Muscle layer of colon (tissue), 2 donors: ENCODE measurements around the gene SHQ1.

Experiments
- H3K27ac ChIP-seq: one replicate; pipeline ENCODE4 v1.7.0; 2013; ENCODE audit warnings: low read depth, mild to moderate bottlenecking, low read length, moderate library complexity
- H3K27me3 ChIP-seq, 2 donors: one replicate each; pipeline ENCODE4 v1.7.0; 2013; ENCODE audit warnings: low read length in 2 of 2, mild to moderate bottlenecking in 2 of 2; ENCODE audit not compliant: insufficient read depth in 2 of 2, control insufficient read depth in 1 of 2
- H3K36me3 ChIP-seq: one replicate; pipeline ENCODE4 v1.7.0; 2013; ENCODE audit warnings: mild to moderate bottlenecking, low read length; ENCODE audit not compliant: insufficient read depth
- H3K4me1 ChIP-seq: one replicate; pipeline ENCODE4 v1.7.0; 2013; ENCODE audit warnings: mild to moderate bottlenecking, low read length; ENCODE audit not compliant: insufficient read depth
- H3K4me3 ChIP-seq, 2 donors: one replicate each; pipeline ENCODE4 v1.7.0; 2013; ENCODE audit warnings: low read length in 2 of 2, low read depth in 1 of 2, mild to moderate bottlenecking in 1 of 2, moderate library complexity in 1 of 2
- H3K9ac ChIP-seq: one replicate; pipeline ENCODE4 v1.7.0; 2013; ENCODE audit warnings: low read length
- H3K9me3 ChIP-seq: one replicate; pipeline ENCODE4 v1.7.0; 2013; ENCODE audit warnings: mild to moderate bottlenecking, low read length
- donor health status: abdominal sarcoma.
- donor health status: Adenocarcinoma of cecum.

The SHQ1 gene

DNA sequence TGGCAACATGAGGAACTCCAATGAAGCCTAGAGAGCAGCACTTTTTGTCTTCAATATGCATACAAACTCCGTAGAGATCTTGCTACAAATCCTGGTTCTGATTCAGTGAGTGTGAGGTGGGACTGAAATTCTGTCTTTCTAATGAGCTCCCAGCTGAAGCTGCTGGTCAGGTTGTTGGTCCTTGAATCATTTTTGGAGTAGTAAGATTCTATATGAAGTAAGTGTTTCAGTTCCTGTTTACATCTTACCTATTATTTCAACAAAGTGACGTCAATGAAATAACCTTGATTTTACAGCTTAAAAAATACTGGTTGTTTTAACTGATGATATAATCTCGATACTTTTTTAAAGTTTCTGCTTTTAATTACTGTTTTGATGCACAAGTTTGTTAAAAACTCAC, 33.9 kb downstream of the SHQ1 start:
- Histone ChIP-seq H3K9me3 (no peaks in the 10 kb centered on the region), H3K9ac (no peak overlapping the region), H3K27me3 (no peaks in the 10 kb centered on the region), H3K4me1 (no peaks in the 10 kb centered on the region), H3K36me3 (peaks cover 3% of the 10 kb centered on the region), H3K27ac (no peak overlapping the region), H3K4me3 (no peak overlapping the region)

- Histone ChIP-seq H3K9me3 (no peaks in the 10 kb centered on the region), H3K9ac (no peak overlapping the region), H3K36me3 (peaks cover 3% of the 10 kb centered on the region), H3K27ac (no peak overlapping the region), H3K27me3 (no peaks in the 10 kb centered on the region), H3K4me1 (no peaks in the 10 kb centered on the region), H3K4me3 (no peak overlapping the region)
Observed at GRCh38 chr3:72812201-72812600, 36.0 kb downstream of the SHQ1 start.

GRCh38 chr3:72811571-72811970, 36.7 kb downstream of the SHQ1 start:
- H3K27me3 ChIP-seq: no peaks in the 10 kb centered on the region

DNA sequence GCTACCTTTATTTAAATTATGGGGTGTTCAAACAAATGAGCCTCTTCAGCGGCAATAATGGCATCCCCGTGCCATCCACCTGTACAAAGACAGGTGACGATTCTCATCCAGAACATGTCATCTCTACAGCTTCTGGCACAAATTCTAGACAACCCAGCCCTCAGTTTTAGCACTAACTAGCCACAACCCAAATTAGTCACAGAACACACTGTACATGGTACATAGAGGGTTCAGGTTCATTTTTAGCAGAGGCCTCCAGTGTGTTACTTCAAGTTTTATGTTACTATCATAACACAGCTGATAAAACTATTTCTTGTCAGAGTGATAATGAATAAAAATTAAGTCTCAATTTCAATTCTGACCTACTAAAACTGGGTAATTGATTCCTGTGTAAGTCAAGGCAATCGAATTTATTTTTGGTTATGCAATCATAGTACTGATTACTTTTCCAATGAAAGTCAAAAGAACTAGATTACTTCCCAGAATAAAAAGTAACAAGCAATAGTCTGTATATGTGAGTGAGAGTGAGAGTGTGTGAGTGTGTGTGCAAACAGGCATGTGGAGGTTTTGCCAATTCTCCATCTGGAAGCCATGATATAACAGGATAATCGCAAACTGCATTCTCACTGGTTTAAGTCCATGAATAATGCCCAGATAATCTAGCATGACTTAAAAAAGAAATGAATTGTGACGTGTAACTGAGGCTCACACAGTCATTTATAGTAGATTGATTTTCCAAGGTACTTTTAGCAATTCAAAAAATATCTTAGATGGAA, 37.4 kb downstream of the SHQ1 start:
- Histone ChIP-seq H3K9ac (no peak overlapping the region), H3K4me1 (peaks cover 5% of the 10 kb centered on the region), H3K27me3 (no peaks in the 10 kb centered on the region), H3K9me3 (no peaks in the 10 kb centered on the region), H3K27ac (no peak overlapping the region), H3K36me3 (peaks cover 3% of the 10 kb centered on the region), H3K4me3 (no peak overlapping the region)

More at GRCh38 chr3:72811571-72811970, 36.7 kb downstream of the SHQ1 start:
- no peaks in the 10 kb centered on the region for H3K4me1 ChIP-seq
- H3K4me3 ChIP-seq: no peak overlapping the region
- no peaks in the 10 kb centered on the region for H3K9me3 ChIP-seq
- peaks cover 3% of the 10 kb centered on the region for H3K36me3 ChIP-seq
- no peak overlapping the region for H3K27ac ChIP-seq
- no peak overlapping the region for H3K9ac ChIP-seq

DNA sequence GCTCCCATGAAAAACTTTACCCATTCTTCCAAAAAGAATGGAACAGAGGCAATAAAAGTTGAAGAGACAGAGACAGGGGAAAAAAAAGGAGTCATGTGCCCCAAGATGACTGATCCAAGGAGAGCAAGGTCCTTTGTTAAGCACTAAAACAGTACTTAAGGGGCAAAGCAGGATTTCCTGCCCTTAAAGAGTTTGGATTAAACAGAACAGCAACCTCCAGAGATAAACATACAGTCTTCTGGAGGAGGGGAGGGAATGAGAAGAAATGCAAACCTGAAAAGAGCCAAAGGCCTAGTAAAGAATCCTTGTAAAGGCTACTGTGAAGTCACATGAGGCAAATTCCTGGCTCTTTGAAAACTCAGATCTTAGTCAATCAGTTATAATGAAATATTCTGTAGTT, 38.2 kb downstream of the SHQ1 start:
- H3K4me1 ChIP-seq: peaks cover 5% of the 10 kb centered on the region

GRCh38 chr3:72804361-72804760, 43.9 kb downstream of the SHQ1 start:
- peaks cover 5% of the 10 kb centered on the region for H3K4me1 ChIP-seq
- no peaks in the 10 kb centered on the region for H3K36me3 ChIP-seq
- H3K4me3 ChIP-seq: no peak overlapping the region
- no peaks in the 10 kb centered on the region for H3K27me3 ChIP-seq
- H3K27ac ChIP-seq: no peak overlapping the region
- H3K9ac ChIP-seq: no peak overlapping the region
- H3K9me3 ChIP-seq: no peaks in the 10 kb centered on the region

More for the DNA sequence above, 38.2 kb downstream of the SHQ1 start:
- no peak overlapping the region for H3K4me3 ChIP-seq
- peaks cover 3% of the 10 kb centered on the region for H3K36me3 ChIP-seq
- no peak overlapping the region for H3K27ac ChIP-seq
- no peaks in the 10 kb centered on the region for H3K27me3 ChIP-seq
- no peaks in the 10 kb centered on the region for H3K9me3 ChIP-seq
- H3K9ac ChIP-seq: no peak overlapping the region

DNA sequence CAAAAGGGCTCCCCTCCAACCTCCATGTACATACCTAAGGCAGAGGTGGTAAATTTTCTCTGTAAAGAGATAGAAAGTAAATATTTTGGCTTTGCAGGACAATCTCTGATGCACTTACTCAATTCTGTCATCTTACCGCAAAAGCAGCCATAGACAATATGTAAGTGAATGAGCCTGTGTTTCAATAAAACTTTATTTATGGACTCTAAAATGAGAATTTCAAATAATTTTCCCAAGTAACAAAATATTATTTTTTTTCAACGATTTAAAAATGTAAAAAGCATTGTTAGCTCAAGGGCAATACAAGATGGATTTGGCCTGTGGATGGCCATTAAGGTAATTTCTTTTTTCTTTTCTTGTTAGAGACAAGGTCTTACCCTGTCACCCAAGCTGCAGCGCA, 44.7 kb downstream of the SHQ1 start:
- H3K36me3 ChIP-seq: no peaks in the 10 kb centered on the region
- no peak overlapping the region for H3K27ac ChIP-seq
- no peaks in the 10 kb centered on the region for H3K9me3 ChIP-seq
- H3K4me1 ChIP-seq: peaks cover 5% of the 10 kb centered on the region
- no peak overlapping the region for H3K9ac ChIP-seq
- H3K27me3 ChIP-seq: no peaks in the 10 kb centered on the region
- no peak overlapping the region for H3K4me3 ChIP-seq

GRCh38 chr3:72802001-72802400, 46.2 kb downstream of the SHQ1 start:
- H3K36me3 ChIP-seq: no peaks in the 10 kb centered on the region
- H3K4me3 ChIP-seq: no peak overlapping the region
- H3K4me1 ChIP-seq: peaks cover 5% of the 10 kb centered on the region
- no peaks in the 10 kb centered on the region for H3K27me3 ChIP-seq
- no peak overlapping the region for H3K27ac ChIP-seq
- H3K9me3 ChIP-seq: no peaks in the 10 kb centered on the region
- H3K9ac ChIP-seq: no peak overlapping the region

DNA sequence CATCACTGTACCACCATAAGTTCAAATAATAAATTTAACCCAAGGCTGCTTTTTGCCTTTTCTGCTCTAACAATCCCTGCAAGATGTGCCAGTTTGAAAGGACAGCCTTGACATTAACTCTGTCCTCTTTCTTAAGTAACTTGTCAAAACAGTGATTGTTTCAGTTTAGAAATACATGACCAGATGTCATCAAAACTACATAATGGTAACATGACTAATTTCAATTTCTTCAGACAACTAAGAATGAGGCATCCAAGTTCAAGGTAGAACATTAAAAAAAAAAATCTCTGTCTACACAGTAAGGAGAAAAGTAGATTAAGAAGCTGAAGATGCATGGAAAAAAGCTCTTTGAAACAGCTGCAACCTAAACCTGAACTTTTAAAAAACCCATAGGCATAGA, 47.4 kb downstream of the SHQ1 start:
- H3K36me3 ChIP-seq: no peaks in the 10 kb centered on the region
- H3K27me3 ChIP-seq: no peaks in the 10 kb centered on the region
- H3K4me1 ChIP-seq: no peaks in the 10 kb centered on the region
- H3K27ac ChIP-seq: no peak overlapping the region
- H3K9ac ChIP-seq: no peak overlapping the region
- no peak overlapping the region for H3K4me3 ChIP-seq
- no peaks in the 10 kb centered on the region for H3K9me3 ChIP-seq

- no peak overlapping the region for H3K27ac ChIP-seq
- H3K9me3 ChIP-seq: no peaks in the 10 kb centered on the region
- H3K4me3 ChIP-seq: no peak overlapping the region
- H3K4me1 ChIP-seq: no peaks in the 10 kb centered on the region
- no peaks in the 10 kb centered on the region for H3K36me3 ChIP-seq
- H3K27me3 ChIP-seq: no peaks in the 10 kb centered on the region
- no peak overlapping the region for H3K9ac ChIP-seq
Observed at GRCh38 chr3:72798552-72799195, 49.6 kb downstream of the SHQ1 start.

GRCh38 chr3:72797773-72798543, 50.3 kb downstream of the SHQ1 start:
- H3K4me1 ChIP-seq: no peaks in the 10 kb centered on the region
- H3K9me3 ChIP-seq: no peaks in the 10 kb centered on the region
- no peak overlapping the region for H3K27ac ChIP-seq
- no peak overlapping the region for H3K4me3 ChIP-seq
- H3K27me3 ChIP-seq: no peaks in the 10 kb centered on the region
- H3K9ac ChIP-seq: no peak overlapping the region
- no peaks in the 10 kb centered on the region for H3K36me3 ChIP-seq
